OCI-LY1 (cell line): ENCODE data around the gene KCNK1.

ENCODE experiments used
- H2AFZ ChIP-seq: fragments of 200-600 bp; sonication (generic), shearing (Covaris generic); 2 replicates; pipeline ENCODE4 v1.6.0; 2014; ENCODE audit warnings: antibody characterized with exemption, mild to moderate bottlenecking, low read length
- H3F3A ChIP-seq: fragments of 200-600 bp; sonication (generic), shearing (Covaris generic); 2 replicates; pipeline ENCODE4 v1.6.0; 2014; ENCODE audit warnings: mild to moderate bottlenecking, antibody characterized with exemption, low read length, moderate library complexity; ENCODE audit not compliant: insufficient read depth
- H3K27ac ChIP-seq: fragments of 200-600 bp; sonication (generic); 2 replicates; pipeline ENCODE4 v1.5.1; 2014; ENCODE audit warnings: low read length, mixed run types, mild to moderate bottlenecking, low read depth; ENCODE audit not compliant: poor library complexity, severe bottlenecking
- H3K27me3 ChIP-seq: fragments of 200-600 bp; sonication (generic); 2 replicates; pipeline ENCODE4 v1.6.0; 2014; ENCODE audit warnings: antibody characterized with exemption, mild to moderate bottlenecking, low read length, moderate library complexity; ENCODE audit not compliant: insufficient read depth
- H3K36me3 ChIP-seq: fragments of 200-600 bp; sonication (generic); 2 replicates; pipeline ENCODE4 v1.6.1; 2014; ENCODE audit warnings: mild to moderate bottlenecking, antibody characterized with exemption, low read length, moderate library complexity, mixed read lengths; ENCODE audit not compliant: insufficient read depth
- H3K4me1 ChIP-seq: fragments of 200-600 bp; sonication (generic); 2 replicates; pipeline ENCODE4 v1.5.1; 2014; ENCODE audit warnings: mild to moderate bottlenecking, low read length, moderate library complexity; ENCODE audit not compliant: insufficient read depth, severe bottlenecking
- H3K4me2 ChIP-seq: fragments of 200-600 bp; sonication (generic), shearing (Covaris generic); 2 replicates; pipeline ENCODE4 v1.6.1; 2014; ENCODE audit warnings: low read length
- H3K4me3 ChIP-seq: fragments of 200-600 bp; sonication (generic); 2 replicates; pipeline ENCODE4 v1.5.1; 2014; ENCODE audit warnings: low read length, low read depth, mild to moderate bottlenecking, mixed read lengths; ENCODE audit not compliant: poor library complexity, severe bottlenecking
- H3K79me2 ChIP-seq: fragments of 200-600 bp; shearing (Covaris generic); 2 replicates; pipeline ENCODE4 v1.6.1; 2016; ENCODE audit warnings: mixed run types, low read length, mixed read lengths; ENCODE audit not compliant: insufficient read depth
- H3K9ac ChIP-seq: fragments of 200-600 bp; sonication (generic), shearing (Covaris generic); 2 replicates; pipeline ENCODE4 v1.6.1; 2014; ENCODE audit warnings: mild to moderate bottlenecking, low read length, mixed read lengths
- H3K9me2 ChIP-seq: fragments of 200-600 bp; sonication (generic), shearing (Covaris generic); 2 replicates; pipeline ENCODE4 v1.6.1; 2014; ENCODE audit warnings: low read depth, mild to moderate bottlenecking, low read length, mixed read lengths
- H3K9me3 ChIP-seq: fragments of 200-600 bp; shearing (Covaris generic); 2 replicates; pipeline ENCODE4 v1.6.1; 2014; ENCODE audit warnings: low read length, mixed read lengths
- H4K20me1 ChIP-seq: fragments of 200-600 bp; sonication (generic), shearing (Covaris generic); 2 replicates; pipeline ENCODE4 v1.6.0; 2016; ENCODE audit warnings: mild to moderate bottlenecking, low read length; ENCODE audit not compliant: insufficient read depth
- CTCF ChIP-seq: fragments of 200-600 bp; sonication (generic), shearing (Covaris generic); IDR thresholded peaks from 2 replicates; pipeline ENCODE4 v1.5.1; 2017; ENCODE audit warnings: mild to moderate bottlenecking, antibody characterized with exemption, low read length, moderate library complexity, mixed read lengths
- EZH2 ChIP-seq: fragments of 200-600 bp; sonication (generic), shearing (Covaris generic); IDR thresholded peaks from 2 replicates; pipeline ENCODE4 v1.8.0; 2017; ENCODE audit warnings: borderline replicate concordance, mixed run types, mild to moderate bottlenecking, antibody characterized with exemption, low read length, moderate library complexity, mixed read lengths

The KCNK1 gene

DNA sequence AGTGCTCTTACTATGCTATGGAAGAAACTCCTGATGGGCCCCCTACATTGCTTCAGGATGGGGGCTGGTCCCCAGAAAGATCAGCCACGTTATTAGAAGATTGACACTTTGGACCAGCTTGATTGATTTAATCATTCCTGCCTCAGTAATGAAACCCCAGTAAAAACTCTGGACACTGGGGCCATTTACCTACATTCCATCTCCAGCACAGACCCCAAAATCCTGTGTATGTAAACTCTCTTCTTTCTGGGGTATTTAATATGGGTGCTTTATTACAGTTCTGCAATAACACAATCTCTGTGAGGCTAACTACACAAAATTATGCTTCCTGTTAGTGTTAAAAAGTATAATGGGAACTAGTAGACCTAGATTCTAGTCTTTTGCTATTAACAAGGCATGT is 96.6 kb downstream of the KCNK1 start:
- H3F3A ChIP-seq: no peaks in the 10 kb centered on the region
- no peaks in the 10 kb centered on the region for H3K36me3 ChIP-seq
- H3K4me1 ChIP-seq: no peaks in the 10 kb centered on the region
- H3K27me3 ChIP-seq: no peaks in the 10 kb centered on the region
- H3K9me2 ChIP-seq: no peaks in the 10 kb centered on the region
- no peak overlapping the region for H3K9ac ChIP-seq
- H4K20me1 ChIP-seq: no peaks in the 10 kb centered on the region
- no peak overlapping the region for H3K27ac ChIP-seq
- no peak for TF ChIP-seq CTCF
- TF ChIP-seq EZH2: no peak
- H2AFZ ChIP-seq: no peak overlapping the region
- no peaks in the 10 kb centered on the region for H3K9me3 ChIP-seq
- H3K4me3 ChIP-seq: no peak overlapping the region
- no peaks in the 10 kb centered on the region for H3K79me2 ChIP-seq
- no peak overlapping the region for H3K4me2 ChIP-seq

GRCh38 chr1:233714631-233715217 is 100.8 kb downstream of the KCNK1 start:
- Histone ChIP-seq H3K9me3 (no peaks in the 10 kb centered on the region), H3K4me1 (no peaks in the 10 kb centered on the region), H3K27ac (no peak overlapping the region), H3F3A (no peaks in the 10 kb centered on the region), H3K4me3 (no peak overlapping the region), H3K36me3 (no peaks in the 10 kb centered on the region), H3K79me2 (no peaks in the 10 kb centered on the region), H2AFZ (no peak overlapping the region), H3K4me2 (no peak overlapping the region), H3K9me2 (no peaks in the 10 kb centered on the region), H4K20me1 (no peaks in the 10 kb centered on the region), H3K27me3 (no peaks in the 10 kb centered on the region), H3K9ac (no peak overlapping the region)
- TF ChIP-seq CTCF: no peak
- TF ChIP-seq EZH2: no peak

- TF ChIP-seq CTCF: no peak
- TF ChIP-seq EZH2: no peak
- Histone ChIP-seq H3K4me1 (no peaks in the 10 kb centered on the region), H3K27ac (no peak overlapping the region), H3K27me3 (no peaks in the 10 kb centered on the region), H3K9me3 (no peaks in the 10 kb centered on the region), H3K4me2 (no peak overlapping the region), H3K79me2 (no peaks in the 10 kb centered on the region), H3K36me3 (no peaks in the 10 kb centered on the region), H4K20me1 (no peaks in the 10 kb centered on the region), H3F3A (no peaks in the 10 kb centered on the region), H3K4me3 (no peak overlapping the region), H3K9me2 (no peaks in the 10 kb centered on the region), H2AFZ (no peak overlapping the region), H3K9ac (no peak overlapping the region)
Observed at GRCh38 chr1:233718057-233718456, 104.2 kb downstream of the KCNK1 start.
